VCaP (cell line): Measurements from ENCODE around the gene PDIA2.

Experiments
- H3K27ac ChIP-seq: fragments of 450-650 bp; 2 replicates; pipeline ENCODE4 v1.5.1; 2017
- TF ChIP-seq, protein P1 (sequence below): fragments of 450-650 bp; conservative IDR thresholded peaks from 2 replicates; pipeline ENCODE4 v1.5.1; 2017; ENCODE audit warnings: mild to moderate bottlenecking, moderate library complexity

The PDIA2 gene

DNA sequence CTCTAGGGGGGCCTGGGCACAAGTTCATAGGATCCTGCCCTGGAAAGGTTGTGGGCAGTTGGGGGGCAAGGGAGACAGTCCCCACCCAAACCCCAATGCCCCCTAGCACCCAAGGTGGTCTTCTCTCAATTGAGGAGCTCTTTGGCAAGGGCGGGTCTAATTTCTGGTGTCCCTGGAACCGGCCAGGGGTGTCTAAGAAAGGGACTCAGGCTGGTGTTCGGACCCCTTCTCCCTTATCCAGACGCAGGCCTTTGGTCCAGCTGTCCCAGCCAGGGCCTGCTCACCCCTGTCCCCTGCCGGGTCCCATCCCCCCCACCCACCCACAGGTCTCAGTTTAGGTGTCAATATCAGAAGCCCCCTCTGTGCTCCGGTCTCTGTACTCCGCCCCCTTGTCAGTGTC, 3.4 kb upstream of the PDIA2 start:
- TF ChIP-seq, protein P1, sequence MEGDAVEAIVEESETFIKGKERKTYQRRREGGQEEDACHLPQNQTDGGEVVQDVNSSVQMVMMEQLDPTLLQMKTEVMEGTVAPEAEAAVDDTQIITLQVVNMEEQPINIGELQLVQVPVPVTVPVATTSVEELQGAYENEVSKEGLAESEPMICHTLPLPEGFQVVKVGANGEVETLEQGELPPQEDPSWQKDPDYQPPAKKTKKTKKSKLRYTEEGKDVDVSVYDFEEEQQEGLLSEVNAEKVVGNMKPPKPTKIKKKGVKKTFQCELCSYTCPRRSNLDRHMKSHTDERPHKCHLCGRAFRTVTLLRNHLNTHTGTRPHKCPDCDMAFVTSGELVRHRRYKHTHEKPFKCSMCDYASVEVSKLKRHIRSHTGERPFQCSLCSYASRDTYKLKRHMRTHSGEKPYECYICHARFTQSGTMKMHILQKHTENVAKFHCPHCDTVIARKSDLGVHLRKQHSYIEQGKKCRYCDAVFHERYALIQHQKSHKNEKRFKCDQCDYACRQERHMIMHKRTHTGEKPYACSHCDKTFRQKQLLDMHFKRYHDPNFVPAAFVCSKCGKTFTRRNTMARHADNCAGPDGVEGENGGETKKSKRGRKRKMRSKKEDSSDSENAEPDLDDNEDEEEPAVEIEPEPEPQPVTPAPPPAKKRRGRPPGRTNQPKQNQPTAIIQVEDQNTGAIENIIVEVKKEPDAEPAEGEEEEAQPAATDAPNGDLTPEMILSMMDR, result no peak
- peak overlapping the region; percentile 69 for H3K27ac ChIP-seq

- peak overlapping the region; percentile 69; the same call in 1 of the 2 replicates for H3K27ac ChIP-seq
- TF ChIP-seq, protein P1, result no peak
Measured at GRCh38 chr16:280005-280460, 2.9 kb upstream of the PDIA2 start.

- TF ChIP-seq, protein P1, result no peak
Measured at GRCh38 chr16:280552-280951, 2.4 kb upstream of the PDIA2 start, which contains the start of gene ARHGDIG. ARHGDIG (plus strand) TSS chr16:280591; CDS start chr16:280681, 90 bp downstream.

DNA sequence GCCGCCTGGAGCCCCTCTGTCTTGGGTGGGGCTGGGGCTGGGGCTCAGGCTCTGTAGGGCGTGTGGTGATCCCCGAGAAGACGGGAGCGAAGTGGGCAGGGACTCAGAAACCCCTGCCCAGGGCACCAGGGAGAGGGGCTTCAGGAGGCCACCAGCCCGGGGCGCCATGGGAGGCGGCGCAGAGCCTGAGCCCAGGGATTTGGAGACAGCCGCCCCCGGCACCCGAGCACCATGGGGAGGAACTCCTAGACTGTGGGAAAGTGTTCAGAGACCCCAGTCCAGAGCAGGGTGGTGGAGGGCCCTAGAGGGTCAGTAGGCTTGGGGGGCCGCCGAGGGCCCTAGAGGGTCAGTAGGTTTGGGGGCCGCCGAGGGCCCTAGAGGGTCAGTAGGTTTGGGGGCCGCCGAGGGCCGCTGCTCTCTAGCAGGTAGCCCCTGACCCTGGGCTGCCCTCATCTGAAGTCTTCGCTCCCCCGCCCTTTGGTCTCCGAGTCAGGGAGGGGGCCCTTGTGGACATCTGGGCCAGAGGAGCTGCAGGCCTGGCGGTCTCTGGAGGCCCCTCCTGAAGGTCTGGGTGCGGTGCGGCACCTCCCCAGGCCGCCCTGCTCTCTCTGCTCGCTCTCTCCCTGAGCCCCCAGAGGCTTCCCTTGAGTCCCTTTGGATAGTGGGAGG, 1.8 kb upstream of the PDIA2 start:
- TF ChIP-seq, protein P1, result no peak
- peak overlapping the region; percentile 69; the same call in 1 of the 2 replicates for H3K27ac ChIP-seq

More at GRCh38 chr16:280552-280951, 2.4 kb upstream of the PDIA2 start, which contains the start of gene ARHGDIG:
- peak within 1 kb of the TSS; percentile 69 for H3K27ac ChIP-seq

DNA sequence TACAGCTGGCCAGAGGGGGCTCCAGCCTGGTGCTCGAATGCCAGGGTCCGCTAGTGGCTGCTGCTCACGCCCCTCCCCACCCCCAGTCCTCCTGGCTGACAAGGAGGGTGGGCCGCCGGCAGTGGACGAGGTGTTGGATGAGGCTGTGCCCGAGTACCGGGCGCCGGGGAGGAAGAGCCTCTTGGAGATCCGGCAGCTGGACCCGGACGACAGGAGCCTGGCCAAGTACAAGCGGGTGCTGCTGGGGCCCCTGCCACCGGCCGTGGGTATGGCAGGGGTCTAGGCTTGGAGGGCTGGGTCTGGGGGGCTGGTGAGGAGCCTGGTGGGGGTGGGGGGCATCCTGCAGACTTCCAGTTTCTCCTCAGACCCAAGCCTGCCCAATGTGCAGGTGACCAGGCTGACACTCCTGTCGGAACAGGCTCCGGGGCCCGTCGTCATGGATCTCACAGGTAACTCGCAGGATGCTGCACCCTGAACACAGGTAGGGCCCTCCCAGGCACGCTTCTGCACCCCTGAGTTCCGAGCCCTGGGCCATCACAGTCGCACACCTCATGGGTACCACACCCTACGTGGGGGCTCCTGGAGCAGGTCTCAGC, 1.2 kb upstream of the PDIA2 start:
- no peak overlapping the region for H3K27ac ChIP-seq
- TF ChIP-seq, protein P1, result no peak

DNA sequence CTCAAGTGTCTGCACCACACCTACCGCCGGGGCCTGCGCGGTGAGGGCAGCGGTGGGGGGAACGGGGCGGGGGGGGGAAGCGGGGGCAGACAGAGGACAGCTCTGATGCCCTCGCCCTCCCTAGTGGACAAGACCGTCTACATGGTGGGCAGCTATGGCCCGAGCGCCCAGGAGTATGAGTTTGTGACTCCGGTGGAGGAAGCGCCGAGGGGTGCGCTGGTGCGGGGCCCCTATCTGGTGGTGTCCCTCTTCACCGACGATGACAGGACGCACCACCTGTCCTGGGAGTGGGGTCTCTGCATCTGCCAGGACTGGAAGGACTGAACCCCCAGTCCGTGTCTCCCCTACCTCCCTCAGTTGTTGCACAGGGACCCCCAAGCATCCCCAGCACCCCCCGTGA, 473 bp upstream of the PDIA2 start:
- TF ChIP-seq, protein P1, result no peak
- H3K27ac ChIP-seq, result no peak overlapping the region

- TF ChIP-seq, protein P1, result no peak
Measured at GRCh38 chr16:284204-285120, 1.5 kb downstream of the PDIA2 start.

More at GRCh38 chr16:284204-285120, 1.5 kb downstream of the PDIA2 start:
- no peak overlapping the region for H3K27ac ChIP-seq
